B cell (primary cell): ENCODE data around the gene PAF1. TPM values are rescaled to one million over a fixed set of nuclear protein-coding genes. Genes with fewer than 3 reads are reported as not detected.

ENCODE experiments used
- ATAC-seq: fragments of 200-7000 bp; cut with Tn5 transposase; one replicate; pipeline ENCODE4 v1.10.0; 2021; ENCODE audit warnings: low read depth, mild to moderate bottlenecking, moderate number of reproducible peaks, moderate library complexity
- CTCF ChIA-PET: fragments of 350-600 bp; sonication (Branson Sonifier 250); formaldehyde crosslinking; loops from one replicate; lab custom pipeline; 2021; ENCODE audit warnings: antibody characterized with exemption, inconsistent platforms; lab: Charles Lee
- POLR2A ChIA-PET: fragments of 350-600 bp; sonication (Branson Sonifier 250); formaldehyde crosslinking; loops from one replicate; lab custom pipeline; 2021; ENCODE audit warnings: antibody characterized with exemption; lab: Charles Lee
- DNase-seq: peaks from one replicate; pipeline ENCODE4 v3.0.0; 2013
- H2AFZ ChIP-seq: 2 replicates; pipeline ENCODE4 v1.6.1; 2012; ENCODE audit warnings: mild to moderate bottlenecking, low read depth, low read length; ENCODE audit not compliant: insufficient read depth, poor library complexity, severe bottlenecking
- H3K27ac ChIP-seq, 2 donors: 1 replicate in 1 of 2; 2 replicates in 1 of 2; pipeline ENCODE4 v1.5.1; 2012 to 2013; ENCODE audit warnings: low read length in 2 of 2, mild to moderate bottlenecking in 2 of 2, moderate library complexity in 1 of 2
- H3K27me3 ChIP-seq, 4 experiments: fragments of 200-600 bp in 1 of 4; sonication (generic) in 1 of 4; replicated peaks in 1 of 4; 1 replicate in 2 of 4; 2 replicates in 2 of 4; pipeline versions ENCODE4 v1.6.1 to v1.7.0; 2013 to 2016; ENCODE audit warnings: low read length in 3 of 4, mild to moderate bottlenecking in 2 of 4, mixed read lengths in 1 of 4, moderate library complexity in 1 of 4; ENCODE audit not compliant: insufficient read depth in 4 of 4, control insufficient read depth in 3 of 4; ENCODE audit errors: control extremely low read depth in 1 of 4
- H3K36me3 ChIP-seq, 2 experiments: replicated peaks in 1 of 2; 1 replicate in 1 of 2; 2 replicates in 1 of 2; pipeline versions ENCODE4 v1.6.1 to v1.7.1; 2013; ENCODE audit warnings: low read length in 1 of 2; ENCODE audit not compliant: insufficient read depth in 2 of 2, control insufficient read depth in 1 of 2; ENCODE audit errors: control extremely low read depth in 1 of 2, extremely low read depth in 1 of 2
- H3K4me1 ChIP-seq, 2 donors: fragments of 200-600 bp in 1 of 2; sonication (generic) in 1 of 2; 1 replicate in 1 of 2; 2 replicates in 1 of 2; pipeline versions ENCODE4 v1.5.1 to v1.6.1; 2013 to 2017; ENCODE audit warnings: low read length in 2 of 2; ENCODE audit not compliant: control insufficient read depth in 2 of 2, insufficient read depth in 2 of 2
- H3K4me2 ChIP-seq: replicated peaks from 2 replicates; pipeline ENCODE3; 2012; ENCODE audit warnings: mild to moderate bottlenecking, low read depth, low read length; ENCODE audit not compliant: poor library complexity, severe bottlenecking
- H3K4me3 ChIP-seq, 5 experiments: fragments of 200-600 bp in 1 of 5; sonication (generic) in 1 of 5; 1 replicate in 3 of 5; 2 replicates in 2 of 5; pipeline versions ENCODE4 v1.5.1 to v1.7.0; 2011 to 2016; ENCODE audit warnings: low read length in 4 of 5, mild to moderate bottlenecking in 4 of 5, low read depth in 2 of 5, control low read depth in 1 of 5, moderate library complexity in 1 of 5; ENCODE audit not compliant: insufficient read depth in 1 of 5; ENCODE audit errors: control extremely low read depth in 1 of 5, extremely low read depth in 1 of 5
- H3K79me2 ChIP-seq: fragments of 200-600 bp; sonication (generic); one replicate; pipeline ENCODE4 v1.6.0; 2016; ENCODE audit warnings: low read length; ENCODE audit not compliant: control insufficient read depth, insufficient read depth
- H3K9ac ChIP-seq: fragments of 200-600 bp; sonication (generic); 2 replicates; pipeline ENCODE4 v1.6.1; 2017; ENCODE audit warnings: mild to moderate bottlenecking, low read length, moderate library complexity
- H3K9me3 ChIP-seq, 3 donors: one replicate each; pipeline versions ENCODE4 v1.6.1 to v1.7.1; 2013; ENCODE audit warnings: low read length in 2 of 3; ENCODE audit not compliant: control insufficient read depth in 2 of 3, insufficient read depth in 1 of 3; ENCODE audit errors: control extremely low read depth in 1 of 3
- H4K20me1 ChIP-seq: 2 replicates; pipeline ENCODE4 v1.6.0; 2012; ENCODE audit warnings: mild to moderate bottlenecking, low read length; ENCODE audit not compliant: insufficient read depth, control insufficient read depth, poor library complexity, severe bottlenecking
- H3K27ac Mint-ChIP-seq: one replicate; pipeline ENCODE4 v1.8.0; 2021; ENCODE audit warnings: mixed read lengths
- H3K27me3 Mint-ChIP-seq: one replicate; pipeline ENCODE4 v1.8.0; 2021; ENCODE audit warnings: mixed read lengths
- H3K4me1 Mint-ChIP-seq: one replicate; pipeline ENCODE4 v1.8.0; 2021; ENCODE audit warnings: mixed read lengths
- H3K4me3 Mint-ChIP-seq: one replicate; pipeline ENCODE4 v1.8.0; 2021; ENCODE audit warnings: mixed read lengths
- H3K9me3 Mint-ChIP-seq: one replicate; pipeline ENCODE4 v1.8.0; 2022; ENCODE audit warnings: mixed read lengths; ENCODE audit not compliant: insufficient read depth
- CTCF ChIP-seq: fragments of 200-600 bp; IDR thresholded peaks from one replicate; pipeline ENCODE4 v1.8.0; 2022; ENCODE audit warnings: antibody characterized with exemption, mild to moderate bottlenecking
- EZH2 ChIP-seq: IDR thresholded peaks from 2 replicates; pipeline ENCODE4 v1.6.1; 2012; ENCODE audit warnings: borderline replicate concordance, low read depth, mild to moderate bottlenecking, moderate library complexity, low read length; ENCODE audit not compliant: insufficient read depth, poor library complexity, severe bottlenecking
- WGBS: methylation state at CpG from one replicate; pipeline ENCODE4 v1.1.5; 2013; ENCODE audit warnings: missing lambda C conversion rate; ENCODE audit not compliant: insufficient coverage; 5-methylcytosine and 5-hydroxymethylcytosine counted together
- intact Hi-C: fragments of 100-400 bp; cut with micrococcal nuclease; formaldehyde crosslinking; loops from one replicate; pipeline ENCODE4 v1.10.0; 2022
- polyA plus RNA-seq: library from polyadenylated mRNA; depleted of rRNA; stranded (reverse); fragments of >200 nt; gene quantifications from 2 replicates; pipeline ENCODE4 v1.2.3, GENCODE V29; 2012
- total RNA-seq, 2 donors: library from RNA; stranded (reverse); fragments of 120-200 nt in 1 of 2; gene quantifications; 1 replicate in 1 of 2; 2 replicates in 1 of 2; pipeline versions ENCODE4 v1.2.3 to v1.2.4, GENCODE V29; 2013 to 2022

The PAF1 gene
- total and polyA plus RNA-seq, 2 donors (not counting 1 experiment from before 2014, with no cell fraction given), result 59.9 to 387 TPM

- H3K27me3 Mint-ChIP-seq, result no peaks in the 10 kb centered on the region
- WGBS, result 100% methylated on average over 2 of the region's 2 CpGs
- Histone ChIP-seq H4K20me1 (no peaks in the 10 kb centered on the region), H3K9ac (no peak overlapping the region), H3K9me3 (no peaks in the 10 kb centered on the region), H3K79me2 (peaks cover 12% of the 10 kb centered on the region), H3K36me3 (peaks cover 5 to 69% of the 10 kb centered on the region in 2 experiments), H3K27me3 (no peaks in the 10 kb centered on the region), H3K4me1 (no peaks in the 10 kb centered on the region), H3K4me2 (no peak overlapping the region), H2AFZ (no peak overlapping the region), H3K27ac (no peak overlapping the region), H3K4me3 (no peak overlapping the region)
- CTCF ChIA-PET, result interaction anchor here (1.2 kb wide), 1 partner anchor 39 kb away, joined by 3 read pairs; no protein-coding TSS in a partner anchor
- no peak for DNase-seq
- H3K4me3 Mint-ChIP-seq, result no peak overlapping the region
- no peak for ATAC-seq
- POLR2A ChIA-PET, result no interaction called here
- H3K4me1 Mint-ChIP-seq, result no peaks in the 10 kb centered on the region
- intact Hi-C loops, result no loop called here
- no peak for TF ChIP-seq CTCF
- no peaks in the 10 kb centered on the region for H3K9me3 Mint-ChIP-seq
- no peak overlapping the region for H3K27ac Mint-ChIP-seq
Measured at GRCh38 chr19:39372941-39373340, 18.0 kb downstream of the PAF1 start.

- no peak overlapping the region for H3K27ac ChIP-seq
- CTCF ChIA-PET, result interaction anchor here (1.2 kb wide), 1 partner anchor 39 kb away, joined by 3 read pairs; no protein-coding TSS in a partner anchor
- 78% methylated on average over 5 of the region's 8 CpGs for WGBS
- POLR2A ChIA-PET, result no interaction called here
- H3K9me3 Mint-ChIP-seq, result no peaks in the 10 kb centered on the region
- H3K4me3 ChIP-seq, result no peak overlapping the region
- no peak overlapping the region for H3K27ac Mint-ChIP-seq
- H3K9ac ChIP-seq, result no peak overlapping the region
- no peaks in the 10 kb centered on the region for H3K4me1 Mint-ChIP-seq
- no peak overlapping the region for H3K4me3 Mint-ChIP-seq
- H3K4me1 ChIP-seq, result no peaks in the 10 kb centered on the region
- peaks cover 5 to 62% of the 10 kb centered on the region in 2 experiments for H3K36me3 ChIP-seq
- H4K20me1 ChIP-seq, result no peaks in the 10 kb centered on the region
- ATAC-seq, result no peak
- intact Hi-C loops, result no loop called here
- H2AFZ ChIP-seq, result no peak overlapping the region
- TF ChIP-seq EZH2, result no peak
- no peak for TF ChIP-seq CTCF
- no peaks in the 10 kb centered on the region for H3K9me3 ChIP-seq
- DNase-seq, result no peak
- H3K79me2 ChIP-seq, result peaks cover 12% of the 10 kb centered on the region
- H3K27me3 Mint-ChIP-seq, result no peaks in the 10 kb centered on the region
- H3K4me2 ChIP-seq, result no peak overlapping the region
- H3K27me3 ChIP-seq, result no peaks in the 10 kb centered on the region
Measured at GRCh38 chr19:39372047-39372802, 18.7 kb downstream of the PAF1 start.
